HepG2 (cell line): Measurements from ENCODE around the gene LCE4A. TPM values are rescaled to one million over a fixed set of nuclear protein-coding genes. Genes with fewer than 3 reads are reported as not detected.

Experiments
- ATAC-seq: fragments of 200-7000 bp; cut with Tn5 transposase; 3 replicates; pipeline ENCODE4 v1.9.1; 2020; ENCODE audit warnings: mild to moderate bottlenecking, moderate library complexity
- BruUV-seq: library from RNA; stranded (reverse); fragments of 400-500 nt; replicated peaks from 2 replicates; lab custom pipeline; 2021; lab: Mats Ljungman, UMichigan
- CTCF ChIA-PET: fragments of 300-600 bp; formaldehyde crosslinking; extraction: SDS; loops from one replicate; lab custom pipeline; 2021; ENCODE audit warnings: low total read pairs, inconsistent platforms, low intra/inter-chr PET ratio; lab: Yijun Ruan, JAX
- POLR2A ChIA-PET: fragments of 350-600 bp; sonication (Branson Sonifier 250); formaldehyde crosslinking; loops from one replicate; lab custom pipeline; 2020; ENCODE audit warnings: antibody characterized with exemption, inconsistent platforms; lab: Yijun Ruan, JAX
- DNase-seq: peaks from one replicate; pipeline ENCODE4 v3.0.0-alpha.2; 2015; ENCODE audit warnings: low spot score
- FAIRE-seq: peaks from 3 replicates; lab custom pipeline; 2011; peaks lifted over from hg19 to GRCh38; lab: Jason Lieb, UNC
- H2AFZ ChIP-seq: one replicate; pipeline ENCODE4 v1.6.1; 2011; ENCODE audit warnings: low read length, inconsistent platforms
- H3K27ac ChIP-seq: fragments of 300-600 bp; 3 replicates; pipeline ENCODE4 v1.8.0; 2011; ENCODE audit warnings: mixed run types, mild to moderate bottlenecking, mixed read lengths, low read length, inconsistent platforms; ENCODE audit not compliant: insufficient read depth; ENCODE audit errors: extremely low read length
- H3K27me3 ChIP-seq, 2 experiments: fragments of 200-600 bp in 1 of 2; 2 replicates in 1 of 2; 3 replicates in 1 of 2; pipeline versions ENCODE4 v1.6.0 to v1.8.0; 2011; ENCODE audit warnings: low read length in 2 of 2, mild to moderate bottlenecking in 2 of 2, moderate library complexity in 2 of 2, inconsistent platforms in 1 of 2; ENCODE audit not compliant: insufficient read depth in 2 of 2, control insufficient read depth in 1 of 2
- H3K36me3 ChIP-seq, 2 experiments: fragments of 200-600 bp in 1 of 2; replicated peaks in 1 of 2; 2 replicates in 1 of 2; 3 replicates in 1 of 2; pipeline versions ENCODE4 v1.5.1 to v1.8.0; 2011; ENCODE audit warnings: low read length in 2 of 2, inconsistent platforms in 1 of 2; ENCODE audit not compliant: insufficient read depth in 2 of 2, control insufficient read depth in 1 of 2
- H3K4me1 ChIP-seq: 2 replicates; pipeline ENCODE4 v1.5.1; 2012; ENCODE audit warnings: low read length, inconsistent platforms; ENCODE audit not compliant: insufficient read depth
- H3K4me2 ChIP-seq: 2 replicates; pipeline ENCODE4 v1.6.0; 2011; ENCODE audit warnings: low read depth, low read length, inconsistent platforms
- H3K4me3 ChIP-seq, 3 experiments: fragments of 200-600 bp in 1 of 3; sonication (generic), shearing (Covaris generic) in 1 of 3; replicated peaks in 1 of 3; 2 replicates each; pipeline ENCODE4 v1.5.1; 2011 to 2016; ENCODE audit warnings: low read length in 3 of 3, inconsistent platforms in 2 of 3, low read depth in 2 of 3, mild to moderate bottlenecking in 2 of 3, control low read depth in 1 of 3, mixed read lengths in 1 of 3; ENCODE audit not compliant: insufficient read depth in 1 of 3
- H3K79me2 ChIP-seq: one replicate; pipeline ENCODE4 v1.6.1; 2011; ENCODE audit warnings: low read length, inconsistent platforms; ENCODE audit not compliant: insufficient read depth
- H3K9ac ChIP-seq: 2 replicates; pipeline ENCODE4 v1.6.0; 2011; ENCODE audit warnings: mild to moderate bottlenecking, low read depth, low read length, inconsistent platforms; ENCODE audit not compliant: insufficient read depth
- H3K9me3 ChIP-seq: 2 replicates; pipeline ENCODE4 v1.5.1; 2012; ENCODE audit warnings: mild to moderate bottlenecking, low read length
- H4K20me1 ChIP-seq: 2 replicates; pipeline ENCODE4 v1.6.0; 2011; ENCODE audit warnings: inconsistent platforms, mild to moderate bottlenecking, low read length, moderate library complexity; ENCODE audit not compliant: insufficient read depth
- ARNT2 ChIP-seq: sonication (generic); formaldehyde crosslinking; IDR thresholded peaks from 2 replicates; pipeline ENCODE4 v1.8.0; 2022; ENCODE audit warnings: mild to moderate bottlenecking, low read depth, missing genetic modification reagents, moderate library complexity
- ATAD3A ChIP-seq: sonication (generic); formaldehyde crosslinking; IDR thresholded peaks from 2 replicates; pipeline ENCODE4 v1.4.0; 2020; ENCODE audit warnings: missing genetic modification reagents
- NCOR1 ChIP-seq: fragments of 200-600 bp; sonication (generic); IDR thresholded peaks from 2 replicates; pipeline ENCODE4 v1.7.0; 2017; ENCODE audit warnings: antibody characterized with exemption, low read length, borderline replicate concordance
- NFIC ChIP-seq: IDR thresholded peaks from 2 replicates; pipeline ENCODE4 v1.6.1; 2012; ENCODE audit warnings: mild to moderate bottlenecking, low read length, inconsistent platforms
- SOX6 ChIP-seq, 2 experiments: fragments of 450-650 bp in 1 of 2; sonication (generic) in 1 of 2; formaldehyde crosslinking in 1 of 2; IDR thresholded peaks; 2 replicates each; pipeline versions ENCODE4 v1.4.0 to v1.6.1; 2017 to 2020; ENCODE audit warnings: antibody characterized with exemption in 1 of 2, mild to moderate bottlenecking in 1 of 2, missing genetic modification reagents in 1 of 2
- ZNF790 ChIP-seq: sonication (generic); formaldehyde crosslinking; IDR thresholded peaks from 2 replicates; pipeline ENCODE4 v1.8.0; 2022; ENCODE audit warnings: missing genetic modification reagents, mild to moderate bottlenecking, borderline replicate concordance
- ZSCAN31 ChIP-seq: sonication (generic); formaldehyde crosslinking; IDR thresholded peaks from 2 replicates; pipeline ENCODE4 v1.5.0; 2020; ENCODE audit warnings: low read depth, mild to moderate bottlenecking, missing genetic modification reagents
- WGBS: methylation state at CpG from one replicate; pipeline ENCODE4 v1.1.6; 2017; ENCODE audit warnings: low lambda C conversion rate; 5-methylcytosine and 5-hydroxymethylcytosine counted together
- in situ Hi-C: cut with HindIII; loops from 2 replicates; pipeline ENCODE4 v1.10.0; 2017; ENCODE audit warnings: low pct_unique_long_range_greater_than_20kb; ENCODE audit not compliant: extremely low pct_ligation_motif_present
- intact Hi-C: fragments of 100-400 bp; cut with micrococcal nuclease; formaldehyde crosslinking; loops from one replicate; pipeline ENCODE4 v1.10.0; 2022; ENCODE audit not compliant: unreplicated experiment
- polyA plus RNA-seq, 8 experiments: library from polyadenylated mRNA; depleted of rRNA in 3 of 8; stranded (reverse) in 7 of 8; unstranded in 1 of 8; fragments of >200 nt; fragmentation: Illumina TruSeq in 4 of 8; extraction: Trizol in 4 of 8; gene quantifications; 2 replicates each; pipeline versions ENCODE4 v1.2.1 to v1.2.3, GENCODE V29; 2011 to 2016; ENCODE audit warnings: low read depth in 4 of 8, missing spikeins in 1 of 8, mixed read lengths in 1 of 8; ENCODE audit not compliant: insufficient read depth in 1 of 8
- total RNA-seq, 5 experiments: library from RNA; depleted of rRNA; stranded (reverse); fragments of >200 nt; fragmentation: Illumina TruSeq; extraction: Trizol; gene quantifications; 2 replicates each; pipeline ENCODE4 v1.2.3, GENCODE V29; 2016; ENCODE audit warnings: low read depth in 1 of 5
- TF ChIP-seq, protein P1 (sequence below), 2 experiments: sonication (generic) in 1 of 2; formaldehyde crosslinking in 1 of 2; IDR thresholded peaks; 2 replicates each; pipeline versions ENCODE4 v1.4.0 to v1.6.1; 2016 to 2020; ENCODE audit warnings: borderline replicate concordance in 1 of 2, low read depth in 1 of 2, mild to moderate bottlenecking in 1 of 2, missing genetic modification reagents in 1 of 2
- TF ChIP-seq, protein P2 (sequence below): sonication (generic); formaldehyde crosslinking; IDR thresholded peaks from 2 replicates; pipeline ENCODE4 v1.4.0; 2020; ENCODE audit warnings: mild to moderate bottlenecking, missing genetic modification reagents
- TF ChIP-seq, protein P3 (sequence below): sonication (generic); formaldehyde crosslinking; IDR thresholded peaks from 2 replicates; pipeline ENCODE4 v1.5.1; 2020; ENCODE audit warnings: mild to moderate bottlenecking, missing genetic modification reagents, moderate library complexity

Gene LCE4A
- total and polyA plus RNA-seq, 2 of the 13 experiments (the other 11 are each of a cell fraction or from before 2014, with no cell fraction given), result not detected

DNA sequence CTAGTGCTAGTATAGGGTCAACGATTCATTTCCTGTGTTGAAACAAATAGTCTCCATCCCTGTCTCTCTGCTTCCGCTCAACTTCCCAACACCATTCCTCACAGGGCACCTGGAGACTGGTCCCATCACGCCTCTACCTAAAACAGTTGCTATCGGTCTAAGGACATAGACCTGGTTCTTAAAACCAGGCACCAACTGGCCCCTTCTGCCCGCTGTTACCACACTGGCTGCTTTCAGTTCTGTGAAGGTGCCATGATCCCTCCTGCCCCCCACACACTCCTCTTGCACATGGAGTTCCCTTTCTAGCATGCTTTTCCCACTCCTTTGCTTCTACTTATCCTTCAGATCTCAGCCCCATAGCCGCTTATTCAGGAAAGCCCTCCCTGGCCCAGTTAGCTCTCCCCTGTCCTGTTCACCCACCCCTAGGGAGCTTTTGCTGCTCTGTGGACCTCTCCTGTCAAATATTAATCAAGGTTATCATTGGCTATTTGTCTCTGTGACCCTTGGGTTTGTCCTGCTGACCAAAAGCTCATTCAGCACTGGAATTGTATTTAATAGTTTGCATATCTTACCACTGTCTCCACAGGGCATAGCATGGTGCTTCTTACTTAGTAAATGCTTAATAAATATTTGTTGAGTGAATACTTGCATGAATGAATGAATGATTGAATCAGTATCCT, 37.9 kb downstream of the LCE4A start (continued):
- TF ChIP-seq SOX6 (IDR thresholded peaks at IDR 0.05) (no peak), SOX6 (CRISPR knock-in tag; IDR thresholded peaks at IDR 0.05) (peak; percentile 82)

DNA sequence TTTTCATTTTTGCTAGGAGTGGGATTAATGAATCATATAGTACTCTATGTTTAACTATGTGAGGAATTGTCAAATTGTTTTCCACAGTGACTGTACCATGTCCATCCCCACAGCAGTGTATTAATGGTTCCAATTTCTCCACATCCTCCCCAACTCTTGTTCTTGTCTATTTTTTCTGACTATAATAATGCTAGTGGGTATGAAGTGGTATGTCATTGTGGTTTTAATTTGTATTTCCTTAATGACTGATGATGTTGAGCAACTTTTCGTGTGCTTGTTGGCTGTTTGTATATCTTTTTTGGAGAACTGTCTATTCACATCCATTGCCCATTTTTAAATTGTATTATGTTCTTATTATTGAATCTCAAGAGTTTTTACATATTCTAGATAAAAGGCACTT, 39.9 kb downstream of the LCE4A start:
- in situ Hi-C loops (no loop called here), intact Hi-C loops (no loop called here)
- no peak overlapping the region for H3K27ac ChIP-seq
- H4K20me1 ChIP-seq, result no peaks in the 10 kb centered on the region
- H3K27me3 ChIP-seq, result no peaks in the 10 kb centered on the region
- no peak overlapping the region for H3K4me3 ChIP-seq
- H3K36me3 ChIP-seq, result no peaks in the 10 kb centered on the region
- no TSS peak for BruUV-seq
- ChIA-PET CTCF (no interaction called here), POLR2A (no interaction called here)
- H3K4me2 ChIP-seq, result no peak overlapping the region
- no peak for FAIRE-seq
- no peaks in the 10 kb centered on the region for H3K9me3 ChIP-seq
- no peak overlapping the region for H3K9ac ChIP-seq
- no peak overlapping the region for H2AFZ ChIP-seq
- DNase-seq, result no peak
- 0% methylated on average over 1 of the region's 1 CpG for WGBS
- ATAC-seq, result no peak
- H3K4me1 ChIP-seq, result peaks cover 19% of the 10 kb centered on the region
- H3K79me2 ChIP-seq, result no peaks in the 10 kb centered on the region
- TF ChIP-seq ARNT2 (CRISPR knock-in tag), result no peak
- TF ChIP-seq NCOR1, result no peak
- TF ChIP-seq, protein P1, sequence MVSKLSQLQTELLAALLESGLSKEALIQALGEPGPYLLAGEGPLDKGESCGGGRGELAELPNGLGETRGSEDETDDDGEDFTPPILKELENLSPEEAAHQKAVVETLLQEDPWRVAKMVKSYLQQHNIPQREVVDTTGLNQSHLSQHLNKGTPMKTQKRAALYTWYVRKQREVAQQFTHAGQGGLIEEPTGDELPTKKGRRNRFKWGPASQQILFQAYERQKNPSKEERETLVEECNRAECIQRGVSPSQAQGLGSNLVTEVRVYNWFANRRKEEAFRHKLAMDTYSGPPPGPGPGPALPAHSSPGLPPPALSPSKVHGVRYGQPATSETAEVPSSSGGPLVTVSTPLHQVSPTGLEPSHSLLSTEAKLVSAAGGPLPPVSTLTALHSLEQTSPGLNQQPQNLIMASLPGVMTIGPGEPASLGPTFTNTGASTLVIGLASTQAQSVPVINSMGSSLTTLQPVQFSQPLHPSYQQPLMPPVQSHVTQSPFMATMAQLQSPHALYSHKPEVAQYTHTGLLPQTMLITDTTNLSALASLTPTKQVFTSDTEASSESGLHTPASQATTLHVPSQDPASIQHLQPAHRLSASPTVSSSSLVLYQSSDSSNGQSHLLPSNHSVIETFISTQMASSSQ (IDR thresholded peaks at IDR 0.05; ENCODE audit: low read depth), result no peak
- TF ChIP-seq, protein P1 (CRISPR knock-in tag; IDR thresholded peaks at IDR 0.05; ENCODE audit: borderline replicate concordance), result no peak
- no peak for TF ChIP-seq ATAD3A (CRISPR knock-in tag)
- TF ChIP-seq ZSCAN31 (CRISPR knock-in tag), result no peak
- TF ChIP-seq NFIC, result no peak
- TF ChIP-seq, protein P2, sequence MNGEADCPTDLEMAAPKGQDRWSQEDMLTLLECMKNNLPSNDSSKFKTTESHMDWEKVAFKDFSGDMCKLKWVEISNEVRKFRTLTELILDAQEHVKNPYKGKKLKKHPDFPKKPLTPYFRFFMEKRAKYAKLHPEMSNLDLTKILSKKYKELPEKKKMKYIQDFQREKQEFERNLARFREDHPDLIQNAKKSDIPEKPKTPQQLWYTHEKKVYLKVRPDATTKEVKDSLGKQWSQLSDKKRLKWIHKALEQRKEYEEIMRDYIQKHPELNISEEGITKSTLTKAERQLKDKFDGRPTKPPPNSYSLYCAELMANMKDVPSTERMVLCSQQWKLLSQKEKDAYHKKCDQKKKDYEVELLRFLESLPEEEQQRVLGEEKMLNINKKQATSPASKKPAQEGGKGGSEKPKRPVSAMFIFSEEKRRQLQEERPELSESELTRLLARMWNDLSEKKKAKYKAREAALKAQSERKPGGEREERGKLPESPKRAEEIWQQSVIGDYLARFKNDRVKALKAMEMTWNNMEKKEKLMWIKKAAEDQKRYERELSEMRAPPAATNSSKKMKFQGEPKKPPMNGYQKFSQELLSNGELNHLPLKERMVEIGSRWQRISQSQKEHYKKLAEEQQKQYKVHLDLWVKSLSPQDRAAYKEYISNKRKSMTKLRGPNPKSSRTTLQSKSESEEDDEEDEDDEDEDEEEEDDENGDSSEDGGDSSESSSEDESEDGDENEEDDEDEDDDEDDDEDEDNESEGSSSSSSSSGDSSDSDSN (CRISPR knock-in tag), result no peak
- TF ChIP-seq, protein P3, sequence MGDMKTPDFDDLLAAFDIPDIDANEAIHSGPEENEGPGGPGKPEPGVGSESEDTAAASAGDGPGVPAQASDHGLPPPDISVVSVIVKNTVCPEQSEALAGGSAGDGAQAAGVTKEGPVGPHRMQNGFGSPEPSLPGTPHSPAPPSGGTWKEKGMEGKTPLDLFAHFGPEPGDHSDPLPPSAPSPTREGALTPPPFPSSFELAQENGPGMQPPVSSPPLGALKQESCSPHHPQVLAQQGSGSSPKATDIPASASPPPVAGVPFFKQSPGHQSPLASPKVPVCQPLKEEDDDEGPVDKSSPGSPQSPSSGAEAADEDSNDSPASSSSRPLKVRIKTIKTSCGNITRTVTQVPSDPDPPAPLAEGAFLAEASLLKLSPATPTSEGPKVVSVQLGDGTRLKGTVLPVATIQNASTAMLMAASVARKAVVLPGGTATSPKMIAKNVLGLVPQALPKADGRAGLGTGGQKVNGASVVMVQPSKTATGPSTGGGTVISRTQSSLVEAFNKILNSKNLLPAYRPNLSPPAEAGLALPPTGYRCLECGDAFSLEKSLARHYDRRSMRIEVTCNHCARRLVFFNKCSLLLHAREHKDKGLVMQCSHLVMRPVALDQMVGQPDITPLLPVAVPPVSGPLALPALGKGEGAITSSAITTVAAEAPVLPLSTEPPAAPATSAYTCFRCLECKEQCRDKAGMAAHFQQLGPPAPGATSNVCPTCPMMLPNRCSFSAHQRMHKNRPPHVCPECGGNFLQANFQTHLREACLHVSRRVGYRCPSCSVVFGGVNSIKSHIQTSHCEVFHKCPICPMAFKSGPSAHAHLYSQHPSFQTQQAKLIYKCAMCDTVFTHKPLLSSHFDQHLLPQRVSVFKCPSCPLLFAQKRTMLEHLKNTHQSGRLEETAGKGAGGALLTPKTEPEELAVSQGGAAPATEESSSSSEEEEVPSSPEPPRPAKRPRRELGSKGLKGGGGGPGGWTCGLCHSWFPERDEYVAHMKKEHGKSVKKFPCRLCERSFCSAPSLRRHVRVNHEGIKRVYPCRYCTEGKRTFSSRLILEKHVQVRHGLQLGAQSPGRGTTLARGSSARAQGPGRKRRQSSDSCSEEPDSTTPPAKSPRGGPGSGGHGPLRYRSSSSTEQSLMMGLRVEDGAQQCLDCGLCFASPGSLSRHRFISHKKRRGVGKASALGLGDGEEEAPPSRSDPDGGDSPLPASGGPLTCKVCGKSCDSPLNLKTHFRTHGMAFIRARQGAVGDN, result no peak
- TF ChIP-seq ZNF790 (CRISPR knock-in tag), result no peak
